Upper lobe of right lung (tissue), 1 donor: ENCODE measurements around the gene CELF4. TPM values are rescaled to one million over a fixed set of nuclear protein-coding genes. Genes with fewer than 3 reads are reported as not detected.

Source experiments
- ATAC-seq: fragments of 200-7000 bp; cut with Tn5 transposase; one replicate; pipeline ENCODE4 v1.9.1; 2020; ENCODE audit warnings: mild to moderate bottlenecking, moderate library complexity
- DNase-seq: peaks from one replicate; pipeline ENCODE4 v3.0.0-alpha.2; 2020
- H3K27ac ChIP-seq: fragments of 200-600 bp; one replicate; pipeline ENCODE4 v1.8.0; 2022
- H3K27me3 ChIP-seq: fragments of 200-600 bp; one replicate; pipeline ENCODE4 v1.8.0; 2022; ENCODE audit warnings: mild to moderate bottlenecking
- H3K36me3 ChIP-seq: fragments of 200-600 bp; one replicate; pipeline ENCODE4 v1.8.0; 2022
- H3K4me1 ChIP-seq: fragments of 200-600 bp; one replicate; pipeline ENCODE4 v1.8.0; 2022
- H3K4me3 ChIP-seq: fragments of 200-600 bp; one replicate; pipeline ENCODE4 v1.8.0; 2022; ENCODE audit warnings: mild to moderate bottlenecking
- H3K9me3 ChIP-seq: fragments of 200-600 bp; one replicate; pipeline ENCODE4 v1.8.0; 2022
- intact Hi-C: fragments of 100-400 bp; cut with DNase I; formaldehyde crosslinking; loops from one replicate; pipeline ENCODE4 v1.11.0; 2022
- total RNA-seq: library from RNA; stranded (reverse); fragmentation: NEBNext Ultra II Directional; extraction: Animal tissue kit (Norgen Biotek cat#: 25700); gene quantifications from one replicate; pipeline ENCODE4 v1.2.1, GENCODE V29; 2021
- TF ChIP-seq, protein P1 (sequence below): fragments of 200-600 bp; IDR thresholded peaks from one replicate; pipeline ENCODE4 v1.8.0; 2022; ENCODE audit warnings: antibody characterized with exemption
- donor health status: DM: no; HTN: yes; CAD: no; lungs with severe emphysema.

The CELF4 gene
- total RNA-seq, 1 donor from 2014 or later, result 1.2 TPM

DNA sequence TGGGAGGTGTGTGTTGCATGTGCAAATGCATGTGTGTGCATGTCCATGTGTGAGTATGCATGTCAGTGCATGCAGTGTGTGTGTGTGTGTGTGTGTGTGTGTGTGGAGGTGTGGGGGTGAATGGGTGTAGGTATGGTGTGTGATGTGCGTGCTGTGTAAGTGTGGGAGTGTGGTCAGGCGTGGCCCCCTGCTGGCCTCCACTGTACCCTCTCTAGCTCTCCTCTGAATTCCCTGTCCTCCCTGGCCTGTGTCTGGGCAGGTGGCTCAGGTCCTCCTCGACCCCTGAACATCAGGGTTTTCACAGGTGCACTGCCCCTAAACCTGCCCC, 230.2 kb downstream of the CELF4 start:
- Histone ChIP-seq H3K36me3 (no peaks in the 10 kb centered on the region), H3K27ac (no peak overlapping the region), H3K4me3 (no peak overlapping the region), H3K4me1 (no peaks in the 10 kb centered on the region), H3K27me3 (no peaks in the 10 kb centered on the region), H3K9me3 (no peaks in the 10 kb centered on the region)
- no peak for DNase-seq
- TF ChIP-seq, protein P1, sequence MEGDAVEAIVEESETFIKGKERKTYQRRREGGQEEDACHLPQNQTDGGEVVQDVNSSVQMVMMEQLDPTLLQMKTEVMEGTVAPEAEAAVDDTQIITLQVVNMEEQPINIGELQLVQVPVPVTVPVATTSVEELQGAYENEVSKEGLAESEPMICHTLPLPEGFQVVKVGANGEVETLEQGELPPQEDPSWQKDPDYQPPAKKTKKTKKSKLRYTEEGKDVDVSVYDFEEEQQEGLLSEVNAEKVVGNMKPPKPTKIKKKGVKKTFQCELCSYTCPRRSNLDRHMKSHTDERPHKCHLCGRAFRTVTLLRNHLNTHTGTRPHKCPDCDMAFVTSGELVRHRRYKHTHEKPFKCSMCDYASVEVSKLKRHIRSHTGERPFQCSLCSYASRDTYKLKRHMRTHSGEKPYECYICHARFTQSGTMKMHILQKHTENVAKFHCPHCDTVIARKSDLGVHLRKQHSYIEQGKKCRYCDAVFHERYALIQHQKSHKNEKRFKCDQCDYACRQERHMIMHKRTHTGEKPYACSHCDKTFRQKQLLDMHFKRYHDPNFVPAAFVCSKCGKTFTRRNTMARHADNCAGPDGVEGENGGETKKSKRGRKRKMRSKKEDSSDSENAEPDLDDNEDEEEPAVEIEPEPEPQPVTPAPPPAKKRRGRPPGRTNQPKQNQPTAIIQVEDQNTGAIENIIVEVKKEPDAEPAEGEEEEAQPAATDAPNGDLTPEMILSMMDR, result no peak
- intact Hi-C loops, result no loop called here
- peak; percentile 36 for ATAC-seq

DNA sequence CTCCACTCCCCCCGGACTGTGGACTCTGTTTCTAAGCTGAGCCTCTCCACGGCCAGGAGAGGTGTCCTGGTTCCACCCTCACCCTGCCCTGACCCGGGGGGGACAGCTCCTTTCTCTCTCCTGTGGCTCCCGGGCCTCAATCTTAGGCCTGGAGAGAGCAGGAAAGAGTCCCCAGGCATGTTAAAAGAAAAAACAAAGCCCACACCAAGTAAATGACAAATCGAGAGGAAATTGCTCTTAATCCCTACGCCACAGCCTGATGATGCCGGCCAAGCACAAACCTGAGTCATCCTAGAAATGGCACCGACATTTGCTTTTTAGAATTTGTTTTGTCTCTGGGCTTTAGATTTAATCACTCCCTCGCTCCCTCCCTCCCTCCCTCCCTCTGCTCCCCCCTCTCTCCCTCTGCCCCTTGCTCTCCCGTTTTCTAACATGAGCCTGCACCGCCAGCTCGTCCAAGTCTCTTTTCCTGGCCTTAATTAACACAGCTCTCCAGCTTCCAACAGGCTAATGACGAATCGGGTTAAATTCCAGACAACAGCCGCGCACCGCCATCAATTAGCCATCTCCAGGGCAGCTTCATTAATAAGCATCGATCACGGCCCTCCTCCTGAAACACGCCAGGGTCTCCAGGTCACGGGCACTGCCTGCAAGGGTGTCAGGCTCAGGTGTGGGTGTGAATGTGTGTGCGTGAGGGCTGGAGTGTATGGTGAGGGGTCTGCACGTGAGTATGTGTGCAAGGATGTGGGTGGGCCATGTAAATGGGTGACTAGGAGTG, 230.8 kb downstream of the CELF4 start:
- no peak for ATAC-seq

DNA sequence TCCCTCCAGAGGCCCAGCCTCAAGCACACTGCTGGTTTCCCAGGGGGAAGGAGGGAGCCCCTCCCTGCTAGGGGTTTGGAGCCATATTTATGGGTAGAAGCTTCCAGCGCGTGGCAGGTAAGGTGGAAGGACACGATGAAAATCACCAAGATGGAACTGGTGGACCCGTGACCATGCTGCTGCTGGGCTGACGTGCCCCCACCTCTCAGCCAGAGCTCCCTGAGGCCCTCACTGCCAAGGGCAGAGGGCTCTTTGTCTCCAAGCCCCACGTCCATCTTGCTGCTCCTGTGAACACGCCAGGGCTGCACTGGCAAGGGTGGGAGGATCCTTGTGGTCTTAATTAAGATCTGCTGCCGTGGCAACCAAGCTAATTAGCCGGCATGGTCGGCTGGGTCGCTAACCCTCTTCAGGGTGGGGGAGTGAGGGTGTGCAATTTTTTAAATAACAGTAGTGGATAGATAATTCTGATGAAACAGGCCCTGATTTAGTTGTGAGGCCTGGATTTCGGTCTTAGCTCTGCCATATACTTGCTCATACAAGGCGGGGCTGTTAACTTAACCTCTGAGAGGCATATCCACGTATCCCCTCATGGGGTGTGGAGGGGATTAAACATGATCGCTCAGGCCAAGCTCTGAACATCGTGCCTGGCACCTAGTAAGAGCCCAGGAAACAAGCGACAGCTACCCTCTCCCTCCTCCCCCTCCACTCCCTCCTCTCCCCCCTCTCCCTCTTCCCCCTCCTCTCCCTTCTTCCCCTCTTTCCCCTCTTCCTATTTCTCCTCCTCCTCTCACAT, 232.8 kb downstream of the CELF4 start:
- intact Hi-C loops, result no loop called here
- no peaks in the 10 kb centered on the region for H3K4me1 ChIP-seq
- ATAC-seq, result no peak

More for the DNA sequence above, 230.8 kb downstream of the CELF4 start:
- TF ChIP-seq, protein P1, result no peak
- Histone ChIP-seq H3K36me3 (no peaks in the 10 kb centered on the region), H3K27me3 (no peaks in the 10 kb centered on the region), H3K27ac (no peak overlapping the region), H3K4me3 (no peak overlapping the region), H3K9me3 (no peaks in the 10 kb centered on the region), H3K4me1 (no peaks in the 10 kb centered on the region)
- no peak for DNase-seq
- intact Hi-C loops, result no loop called here

DNA sequence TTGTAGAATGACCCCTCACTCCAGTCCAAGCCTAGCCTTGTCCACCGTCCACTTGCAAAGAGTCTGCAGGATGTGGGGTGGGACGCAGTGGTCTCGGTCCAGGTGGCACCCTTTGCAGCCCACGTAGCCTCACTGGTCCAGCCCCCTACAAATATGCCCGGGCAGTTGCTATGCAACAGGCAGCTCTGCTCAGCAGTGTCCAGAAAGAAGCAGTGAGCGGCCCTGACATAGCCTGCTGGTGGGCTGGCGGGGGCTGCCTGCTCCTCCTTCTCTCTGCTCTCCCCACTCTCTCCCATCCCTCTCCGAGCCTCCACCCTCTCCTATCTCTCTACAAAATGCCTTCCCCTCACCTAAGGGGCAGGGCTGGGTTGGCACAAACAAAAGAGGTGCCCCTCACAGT, 233.4 kb downstream of the CELF4 start:
- H3K27ac ChIP-seq, result no peak overlapping the region
- no peak for DNase-seq
- H3K27me3 ChIP-seq, result no peaks in the 10 kb centered on the region
- no peaks in the 10 kb centered on the region for H3K4me1 ChIP-seq
- H3K36me3 ChIP-seq, result no peaks in the 10 kb centered on the region
- no peaks in the 10 kb centered on the region for H3K9me3 ChIP-seq
- no peak overlapping the region for H3K4me3 ChIP-seq
- TF ChIP-seq, protein P1, result no peak
- no peak for ATAC-seq
- intact Hi-C loops, result no loop called here

More for the DNA sequence above, 232.8 kb downstream of the CELF4 start:
- Histone ChIP-seq H3K27me3 (no peaks in the 10 kb centered on the region), H3K4me3 (no peak overlapping the region), H3K27ac (no peak overlapping the region), H3K36me3 (no peaks in the 10 kb centered on the region), H3K9me3 (no peaks in the 10 kb centered on the region)
- TF ChIP-seq, protein P1, result no peak
- DNase-seq, result no peak

DNA sequence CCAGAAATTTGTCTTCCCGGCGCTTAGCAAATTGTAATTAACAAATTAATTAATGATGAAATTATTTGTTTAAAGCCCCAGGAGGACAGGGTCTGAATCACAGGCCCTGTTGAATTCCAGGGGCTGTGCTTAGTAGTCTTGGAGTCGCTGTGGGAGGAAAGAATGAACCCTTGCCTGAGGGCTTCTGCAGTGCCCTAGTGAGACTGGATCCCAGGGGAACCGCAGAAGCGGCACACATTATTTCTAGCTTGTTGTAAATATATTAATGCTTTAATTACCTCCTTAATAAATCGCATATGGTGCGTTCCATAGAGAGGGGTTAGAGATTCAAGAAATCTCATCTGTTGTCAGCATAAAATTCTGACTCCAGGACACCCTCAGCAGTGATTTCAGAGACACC, 235.4 kb downstream of the CELF4 start:
- H3K4me1 ChIP-seq, result no peaks in the 10 kb centered on the region
- TF ChIP-seq, protein P1, result no peak
- no peak for DNase-seq
- H3K9me3 ChIP-seq, result no peaks in the 10 kb centered on the region
- H3K36me3 ChIP-seq, result no peaks in the 10 kb centered on the region
- H3K27me3 ChIP-seq, result no peaks in the 10 kb centered on the region
- H3K27ac ChIP-seq, result no peak overlapping the region
- intact Hi-C loops, result no loop called here
- ATAC-seq, result no peak
- no peak overlapping the region for H3K4me3 ChIP-seq
